HL-60 (cell line): ENCODE data around the gene DBNDD1.

Experiments used
- CTCF ChIP-seq: IDR thresholded peaks from one replicate; pipeline ENCODE4 v1.5.1; 2011; ENCODE audit warnings: low read length, control low read depth, inconsistent platforms; ENCODE audit not compliant: insufficient read depth
- GABPA ChIP-seq: IDR thresholded peaks from 2 replicates; pipeline ENCODE4 v1.6.1; 2012; ENCODE audit warnings: low read depth
- POLR2AphosphoS5 ChIP-seq: IDR thresholded peaks from 2 replicates; pipeline ENCODE4 v1.6.1; 2012; ENCODE audit warnings: low read depth

- TF ChIP-seq CTCF (no peak), POLR2AphosphoS5 (no peak), GABPA (no peak)
Observed at GRCh38 chr16:89958068-89958467, 61.2 kb downstream of the DBNDD1 start.
